Measurements from ENCODE around the gene RALB. TPM values are rescaled to one million over a fixed set of nuclear protein-coding genes. Genes with fewer than 3 reads are reported as not detected.
"Not testable (repeated sequence)": the region's sequence is repeated elsewhere in the genome, so short reads cannot be mapped to it uniquely, and the experiment has no call there.

The RALB gene
- total and polyA plus RNA-seq, 4 donors = 55.0 to 65.4 (median 61.2) TPM

GRCh38 chr2:120301284-120301683, 48.6 kb downstream of the RALB start:
- Histone ChIP-seq H3K9me3 (ENCODE audit: control insufficient read depth, insufficient read depth, low read length) (no peaks in the 10 kb centered on the region), H3K36me3 (ENCODE audit: control insufficient read depth, insufficient read depth, low read length) (peaks cover 13% of the 10 kb centered on the region), H3K27me3 (ENCODE audit: control insufficient read depth, insufficient read depth, low read length) (no peaks in the 10 kb centered on the region), H3K4me1 (ENCODE audit: control insufficient read depth, insufficient read depth, low read length) (no peaks in the 10 kb centered on the region), H3K4me3 (ENCODE audit: low read depth, low read length) (no peak overlapping the region), H3K27ac (ENCODE audit: low read depth, low read length) (no peak overlapping the region)
- whole genome bisulfite sequencing (ENCODE audit: insufficient coverage) = 94% methylated on average over 2 of the region's 5 CpGs
- no peak for DNase-seq (ENCODE audit: low read depth in 4 of 6, low spot score in 6 of 6)

GRCh38 chr2:120302301-120302700, 49.6 kb downstream of the RALB start:
- no peak overlapping the region for H3K4me3 ChIP-seq (ENCODE audit: low read depth, low read length)
- 77% methylated on average over 11 of the region's 12 CpGs for WGBS (ENCODE audit: insufficient coverage)
- H3K27me3 ChIP-seq (ENCODE audit: control insufficient read depth, insufficient read depth, low read length) = no peaks in the 10 kb centered on the region
- peaks cover 13% of the 10 kb centered on the region for H3K36me3 ChIP-seq (ENCODE audit: control insufficient read depth, insufficient read depth, low read length)
- DNase-seq (ENCODE audit: low read depth in 4 of 6, low spot score in 6 of 6) = no peak
- no peak overlapping the region for H3K27ac ChIP-seq (ENCODE audit: low read depth, low read length)
- H3K4me1 ChIP-seq (ENCODE audit: control insufficient read depth, insufficient read depth, low read length) = no peaks in the 10 kb centered on the region
- H3K9me3 ChIP-seq (ENCODE audit: control insufficient read depth, insufficient read depth, low read length) = no peaks in the 10 kb centered on the region

GRCh38 chr2:120303177-120303576, 50.5 kb downstream of the RALB start:
- WGBS (ENCODE audit: insufficient coverage) = 83% methylated on average over 5 of the region's 6 CpGs
- Histone ChIP-seq H3K4me3 (ENCODE audit: low read depth, low read length) (no peak overlapping the region), H3K27ac (ENCODE audit: low read depth, low read length) (no peak overlapping the region), H3K9me3 (ENCODE audit: control insufficient read depth, insufficient read depth, low read length) (no peaks in the 10 kb centered on the region), H3K4me1 (ENCODE audit: control insufficient read depth, insufficient read depth, low read length) (no peaks in the 10 kb centered on the region), H3K27me3 (ENCODE audit: control insufficient read depth, insufficient read depth, low read length) (no peaks in the 10 kb centered on the region), H3K36me3 (ENCODE audit: control insufficient read depth, insufficient read depth, low read length) (peaks cover 9% of the 10 kb centered on the region)
- no peak for DNase-seq (ENCODE audit: low read depth in 4 of 6, low spot score in 6 of 6)

GRCh38 chr2:120305296-120305695, 52.6 kb downstream of the RALB start:
- no peaks in the 10 kb centered on the region for H3K9me3 ChIP-seq (ENCODE audit: control insufficient read depth, insufficient read depth, low read length)
- no peak overlapping the region for H3K4me3 ChIP-seq (ENCODE audit: low read depth, low read length)
- H3K36me3 ChIP-seq (ENCODE audit: control insufficient read depth, insufficient read depth, low read length) = peaks cover 5% of the 10 kb centered on the region
- H3K27me3 ChIP-seq (ENCODE audit: control insufficient read depth, insufficient read depth, low read length) = no peaks in the 10 kb centered on the region
- no peak for DNase-seq (ENCODE audit: low read depth in 4 of 6, low spot score in 6 of 6)
- WGBS (ENCODE audit: insufficient coverage) = 50% methylated on average over 4 of the region's 6 CpGs
- no peak overlapping the region for H3K27ac ChIP-seq (ENCODE audit: low read depth, low read length)
- no peaks in the 10 kb centered on the region for H3K4me1 ChIP-seq (ENCODE audit: control insufficient read depth, insufficient read depth, low read length)

GRCh38 chr2:120305937-120306490, 53.4 kb downstream of the RALB start:
- no peak for DNase-seq (ENCODE audit: low read depth in 4 of 6, low spot score in 6 of 6)
- no peaks in the 10 kb centered on the region for H3K9me3 ChIP-seq (ENCODE audit: control insufficient read depth, insufficient read depth, low read length)
- no peaks in the 10 kb centered on the region for H3K36me3 ChIP-seq (ENCODE audit: control insufficient read depth, insufficient read depth, low read length)
- no peak overlapping the region for H3K4me3 ChIP-seq (ENCODE audit: low read depth, low read length)
- no peaks in the 10 kb centered on the region for H3K4me1 ChIP-seq (ENCODE audit: control insufficient read depth, insufficient read depth, low read length)
- H3K27ac ChIP-seq (ENCODE audit: low read depth, low read length) = no peak overlapping the region
- no peaks in the 10 kb centered on the region for H3K27me3 ChIP-seq (ENCODE audit: control insufficient read depth, insufficient read depth, low read length)
- WGBS (ENCODE audit: insufficient coverage) = 93% methylated on average over 4 of the region's 5 CpGs

GRCh38 chr2:120307482-120307881, 54.8 kb downstream of the RALB start:
- Histone ChIP-seq H3K27me3 (ENCODE audit: control insufficient read depth, insufficient read depth, low read length) (no peaks in the 10 kb centered on the region), H3K9me3 (ENCODE audit: control insufficient read depth, insufficient read depth, low read length) (no peaks in the 10 kb centered on the region), H3K4me3 (ENCODE audit: low read depth, low read length) (no peak overlapping the region), H3K36me3 (ENCODE audit: control insufficient read depth, insufficient read depth, low read length) (no peaks in the 10 kb centered on the region), H3K4me1 (ENCODE audit: control insufficient read depth, insufficient read depth, low read length) (peaks cover under 1% of the 10 kb centered on the region), H3K27ac (ENCODE audit: low read depth, low read length) (no peak overlapping the region)
- DNase-seq (ENCODE audit: low read depth in 4 of 6, low spot score in 6 of 6) = no peak
- 79% methylated on average over 5 of the region's 7 CpGs for WGBS (ENCODE audit: insufficient coverage)

GRCh38 chr2:120308038-120308910, 55.6 kb downstream of the RALB start:
- Histone ChIP-seq H3K4me1 (ENCODE audit: control insufficient read depth, insufficient read depth, low read length) (peaks cover 9% of the 10 kb centered on the region), H3K27ac (ENCODE audit: low read depth, low read length) (no peak overlapping the region), H3K27me3 (ENCODE audit: control insufficient read depth, insufficient read depth, low read length) (no peaks in the 10 kb centered on the region), H3K9me3 (ENCODE audit: control insufficient read depth, insufficient read depth, low read length) (no peaks in the 10 kb centered on the region), H3K4me3 (ENCODE audit: low read depth, low read length) (no peak overlapping the region), H3K36me3 (ENCODE audit: control insufficient read depth, insufficient read depth, low read length) (no peaks in the 10 kb centered on the region)
- DNase-seq (ENCODE audit: low read depth in 4 of 6, low spot score in 6 of 6) = no peak
- 89% methylated on average over 16 of the region's 16 CpGs for WGBS (ENCODE audit: insufficient coverage)

- no peak overlapping the region for H3K27ac ChIP-seq (ENCODE audit: low read depth, low read length)
- peaks cover 5% of the 10 kb centered on the region for H3K27me3 ChIP-seq (ENCODE audit: control insufficient read depth, insufficient read depth, low read length)
- no peaks in the 10 kb centered on the region for H3K9me3 ChIP-seq (ENCODE audit: control insufficient read depth, insufficient read depth, low read length)
- H3K4me1 ChIP-seq (ENCODE audit: control insufficient read depth, insufficient read depth, low read length) = peaks cover 26% of the 10 kb centered on the region
- no CpG with 5 or more reads among the region's 6 CpGs for WGBS (ENCODE audit: insufficient coverage)
- H3K36me3 ChIP-seq (ENCODE audit: control insufficient read depth, insufficient read depth, low read length) = no peaks in the 10 kb centered on the region
- no peak for DNase-seq (ENCODE audit: low read depth in 4 of 6, low spot score in 6 of 6)
- no peak overlapping the region for H3K4me3 ChIP-seq (ENCODE audit: low read depth, low read length)
These were observed 57.5 kb downstream of the RALB start for GRCh38 chr2:120310136-120310535.

GRCh38 chr2:120310841-120311240, 58.2 kb downstream of the RALB start:
- H3K27me3 ChIP-seq (ENCODE audit: control insufficient read depth, insufficient read depth, low read length); DNase-seq (ENCODE audit: low read depth in 4 of 6, low spot score in 6 of 6); H3K27ac ChIP-seq (ENCODE audit: low read depth, low read length); H3K4me3 ChIP-seq (ENCODE audit: low read depth, low read length); H3K9me3 ChIP-seq (ENCODE audit: control insufficient read depth, insufficient read depth, low read length); H3K36me3 ChIP-seq (ENCODE audit: control insufficient read depth, insufficient read depth, low read length): not testable (repeated sequence)
- 96% methylated on average over 4 of the region's 8 CpGs for WGBS (ENCODE audit: insufficient coverage)
- peaks cover 26% of the 10 kb centered on the region for H3K4me1 ChIP-seq (ENCODE audit: control insufficient read depth, insufficient read depth, low read length)

GRCh38 chr2:120312076-120312475, 59.4 kb downstream of the RALB start:
- Histone ChIP-seq H3K4me3 (ENCODE audit: low read depth, low read length) (no peak overlapping the region), H3K27me3 (ENCODE audit: control insufficient read depth, insufficient read depth, low read length) (peaks cover 5% of the 10 kb centered on the region), H3K4me1 (ENCODE audit: control insufficient read depth, insufficient read depth, low read length) (peaks cover 26% of the 10 kb centered on the region), H3K36me3 (ENCODE audit: control insufficient read depth, insufficient read depth, low read length) (no peaks in the 10 kb centered on the region), H3K27ac (ENCODE audit: low read depth, low read length) (no peak overlapping the region), H3K9me3 (ENCODE audit: control insufficient read depth, insufficient read depth, low read length) (no peaks in the 10 kb centered on the region)
- WGBS (ENCODE audit: insufficient coverage) = 86% methylated on average over 1 of the region's 6 CpGs
- DNase-seq (ENCODE audit: low read depth in 4 of 6, low spot score in 6 of 6) = no peak

Measured in spinal cord (tissue), 10 donors.